Aorta (tissue), 5 donors: ENCODE results near the gene EZR. TPM values are rescaled to one million over a fixed set of nuclear protein-coding genes. Genes with fewer than 3 reads are reported as not detected.

Experiments
- ATAC-seq: fragments of 200-7000 bp; cut with Tn5 transposase; one replicate; pipeline ENCODE4 v1.9.1; 2022; ENCODE audit warnings: moderate library complexity; ENCODE audit not compliant: low FRiP score
- DNase-seq, 2 donors: peaks; one replicate each; pipeline ENCODE4 v3.0.0-alpha.2; 2020
- H3K27ac ChIP-seq, 2 donors: one replicate each; pipeline ENCODE4 v1.5.1; 2013; ENCODE audit warnings: low read length in 2 of 2, mild to moderate bottlenecking in 2 of 2, moderate library complexity in 2 of 2, control low read depth in 1 of 2, inconsistent platforms in 1 of 2, low read depth in 1 of 2
- H3K27me3 ChIP-seq, 2 donors: one replicate each; pipeline ENCODE4 v1.6.1; 2013; ENCODE audit warnings: control low read depth in 1 of 2, low read length in 1 of 2, mild to moderate bottlenecking in 1 of 2, moderate library complexity in 1 of 2; ENCODE audit not compliant: insufficient read depth in 2 of 2, control insufficient read depth in 1 of 2
- H3K36me3 ChIP-seq, 2 donors: one replicate each; pipeline ENCODE4 v1.6.1; 2013; ENCODE audit warnings: control low read depth in 1 of 2, low read length in 1 of 2, mild to moderate bottlenecking in 1 of 2; ENCODE audit not compliant: insufficient read depth in 2 of 2, control insufficient read depth in 1 of 2
- H3K4me1 ChIP-seq, 2 donors: one replicate each; pipeline ENCODE4 v1.6.1; 2013; ENCODE audit warnings: low read length in 2 of 2, control low read depth in 1 of 2, mild to moderate bottlenecking in 1 of 2, moderate library complexity in 1 of 2; ENCODE audit not compliant: insufficient read depth in 2 of 2, control insufficient read depth in 1 of 2
- H3K4me3 ChIP-seq, 2 donors: one replicate each; pipeline ENCODE4 v1.5.1; 2013; ENCODE audit warnings: low read length in 2 of 2, control low read depth in 1 of 2, mild to moderate bottlenecking in 1 of 2
- H3K9me3 ChIP-seq: one replicate; pipeline ENCODE4 v1.6.1; 2013; ENCODE audit warnings: mild to moderate bottlenecking, low read length; ENCODE audit not compliant: control insufficient read depth
- WGBS, 2 donors: extraction: QIAGEN DNeasy Blood & Tissue Kit; methylation state at CpG; one replicate each; pipeline ENCODE4 v1.1.7; 2013; 5-methylcytosine and 5-hydroxymethylcytosine counted together
- intact Hi-C, 2 donors: fragments of 100-400 bp; cut with DNase I; formaldehyde crosslinking; loops; one replicate each; pipeline versions ENCODE4 v1.14.2 to v1.15.0; 2022
- polyA plus RNA-seq, 2 donors: library from polyadenylated mRNA; stranded (reverse); fragments of 200-250 nt; gene quantifications; one replicate each; pipeline ENCODE4 v1.2.3, GENCODE V29; 2013
- total RNA-seq, 2 donors: library from RNA; stranded (reverse); fragmentation: NEBNext Ultra II Directional; extraction: Animal tissue kit (Norgen Biotek cat#: 25700); gene quantifications; one replicate each; pipeline ENCODE4 v1.2.1, GENCODE V29; 2021
- donor health status: healthy with polysubstance abuse.
- donor health status: Bipolar disorder and iron deficiency.
- donor health status: DM: no; HTN: no; CAD: no.
- donor health status: DM: no; HTN: no; CAD: no.
- donor health status: DM: yes; HTN: yes; CAD: no.

The EZR gene
- total and polyA plus RNA-seq, 4 donors, result 13.4 to 127 (median 50.5) TPM

DNA sequence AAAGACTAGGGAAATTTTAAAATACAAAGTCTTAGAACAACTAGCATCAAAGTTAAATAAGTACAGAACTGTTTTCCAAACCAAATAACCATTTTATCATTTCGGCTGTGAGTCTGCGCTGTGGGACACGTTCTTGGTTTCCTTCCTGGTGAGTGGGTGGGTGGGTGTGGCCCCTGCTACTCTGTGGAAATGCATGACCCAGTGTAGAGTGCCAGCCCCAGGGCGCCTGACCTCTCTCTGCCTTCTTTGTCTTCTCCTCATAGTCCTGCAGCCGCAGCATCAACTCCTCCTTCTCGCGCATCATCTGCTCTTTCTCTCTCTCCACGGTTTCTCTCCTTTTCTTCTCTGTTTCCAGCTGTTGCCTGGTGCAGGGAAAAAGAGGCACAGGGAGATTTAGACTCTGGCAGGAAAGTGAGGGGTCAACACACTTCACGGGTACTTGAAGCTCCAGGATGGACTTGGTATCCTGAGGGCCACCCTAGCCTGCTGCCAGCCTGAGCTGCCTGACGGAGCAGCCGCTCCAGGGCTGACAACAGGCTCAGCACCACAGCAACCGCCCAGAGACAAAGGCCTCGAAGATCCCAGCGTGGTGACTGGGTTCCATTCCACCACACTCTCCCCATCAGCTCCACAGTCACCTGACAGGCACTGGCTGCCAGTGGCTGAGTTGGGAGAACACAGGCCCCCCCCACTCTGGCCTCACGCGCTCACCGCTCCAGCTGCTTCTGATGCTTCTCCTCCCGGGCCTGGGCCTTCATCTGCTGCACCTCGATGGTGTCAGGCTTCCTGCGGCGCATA lies 48.4 kb downstream of the EZR start:
- H3K36me3 ChIP-seq, result peaks cover 0 to 7% of the 10 kb centered on the region in 2 donors
- no peaks in the 10 kb centered on the region for H3K27me3 ChIP-seq
- WGBS, 2 donors, result 68 to 77% methylated on average over 21 of the region's 21 CpGs
- intact Hi-C loops, result no loop called here
- no peaks in the 10 kb centered on the region for H3K4me1 ChIP-seq
- no peak overlapping the region for H3K4me3 ChIP-seq
- H3K9me3 ChIP-seq, result no peaks in the 10 kb centered on the region
- DNase-seq, result no peak
- H3K27ac ChIP-seq, result no peak overlapping the region
- ATAC-seq, result no peak

DNA sequence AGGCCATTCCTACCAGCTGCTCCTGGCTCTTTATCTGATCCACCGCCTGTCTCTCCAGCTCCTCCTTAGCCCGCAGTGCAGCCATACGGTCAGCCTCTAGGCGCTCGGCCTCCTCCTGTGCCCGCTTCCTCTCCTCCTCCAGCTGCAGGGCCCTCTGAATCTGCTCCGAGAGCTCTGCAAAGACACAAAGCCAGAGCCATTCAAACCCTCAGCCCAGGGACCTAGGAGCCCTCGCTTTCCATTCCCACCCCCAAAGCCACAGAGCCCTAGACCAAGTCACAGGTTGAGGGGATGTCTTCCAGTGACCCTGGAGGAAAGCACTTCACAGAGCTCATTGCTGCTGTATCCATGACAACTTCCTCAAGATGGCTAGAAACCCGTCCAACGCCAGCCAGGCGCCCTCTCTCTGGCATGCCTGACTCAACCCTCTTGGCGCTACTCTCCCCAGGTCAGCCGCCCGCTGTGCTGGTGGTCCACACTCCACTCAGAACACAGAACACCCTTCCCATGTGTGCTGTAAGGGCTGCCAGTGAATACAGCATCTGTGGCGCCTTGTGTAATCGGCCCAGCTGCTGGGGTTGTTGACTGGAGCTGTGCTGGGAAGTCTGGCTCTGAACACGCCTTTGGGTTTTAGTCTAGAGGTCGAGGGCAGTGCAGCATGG lies 49.3 kb downstream of the EZR start:
- no peaks in the 10 kb centered on the region for H3K9me3 ChIP-seq
- intact Hi-C loops, result no loop called here
- no peak overlapping the region for H3K4me3 ChIP-seq
- no peak overlapping the region for H3K27ac ChIP-seq
- WGBS, 2 donors, result 88 to 89% methylated on average over 18 of the region's 18 CpGs
- H3K4me1 ChIP-seq, result no peaks in the 10 kb centered on the region
- H3K36me3 ChIP-seq, result peaks cover 0 to 7% of the 10 kb centered on the region in 2 donors
- ATAC-seq, result no peak
- no peaks in the 10 kb centered on the region for H3K27me3 ChIP-seq
- DNase-seq, result no peak

DNA sequence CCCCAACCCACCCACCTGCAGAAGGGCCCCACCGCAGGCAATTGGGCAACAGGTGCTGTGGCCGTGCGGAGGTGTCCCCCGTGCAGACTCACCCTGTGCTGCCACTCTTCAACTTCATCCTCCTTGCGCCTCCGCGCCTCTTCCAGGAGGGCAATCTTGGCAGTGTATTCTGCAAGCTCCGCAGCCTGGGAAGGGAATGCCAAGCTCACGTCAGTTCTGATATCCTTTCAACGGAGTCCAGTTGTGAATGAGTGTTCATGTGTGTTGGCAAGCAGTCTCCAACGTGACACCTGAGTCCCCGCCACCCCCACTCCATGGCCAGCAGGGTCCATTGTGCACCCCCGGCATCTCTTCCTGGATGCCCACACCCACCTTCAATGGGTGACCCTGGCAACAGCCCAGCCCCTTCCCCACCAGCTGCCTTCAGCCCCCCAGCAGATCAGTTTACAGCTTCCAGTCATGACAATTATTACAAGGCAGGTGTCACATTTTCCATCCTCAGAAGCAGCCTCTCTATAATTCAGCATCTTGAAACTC lies 49.9 kb downstream of the EZR start:
- Histone ChIP-seq H3K9me3 (no peaks in the 10 kb centered on the region), H3K27me3 (no peaks in the 10 kb centered on the region), H3K4me3 (no peak overlapping the region), H3K4me1 (no peaks in the 10 kb centered on the region), H3K27ac (no peak overlapping the region), H3K36me3 (peaks cover 0 to 7% of the 10 kb centered on the region in 2 donors)
- intact Hi-C loops, result no loop called here
- ATAC-seq (no peak), DNase-seq (no peak)
- 89% methylated on average over 13 of the region's 13 CpGs for WGBS, 2 donors

- intact Hi-C loops, result no loop called here
- ATAC-seq (no peak), DNase-seq (no peak)
- 90 to 95% methylated on average over 8 of the region's 8 CpGs for WGBS, 2 donors
- no peak overlapping the region for H3K27ac ChIP-seq
- no peak overlapping the region for H3K4me3 ChIP-seq
- H3K4me1 ChIP-seq, result no peaks in the 10 kb centered on the region
- H3K27me3 ChIP-seq, result no peaks in the 10 kb centered on the region
- no peaks in the 10 kb centered on the region for H3K9me3 ChIP-seq
- H3K36me3 ChIP-seq, result peaks cover 0 to 7% of the 10 kb centered on the region in 2 donors
Observed at GRCh38 chr6:158768436-158768835, 50.7 kb downstream of the EZR start.

DNA sequence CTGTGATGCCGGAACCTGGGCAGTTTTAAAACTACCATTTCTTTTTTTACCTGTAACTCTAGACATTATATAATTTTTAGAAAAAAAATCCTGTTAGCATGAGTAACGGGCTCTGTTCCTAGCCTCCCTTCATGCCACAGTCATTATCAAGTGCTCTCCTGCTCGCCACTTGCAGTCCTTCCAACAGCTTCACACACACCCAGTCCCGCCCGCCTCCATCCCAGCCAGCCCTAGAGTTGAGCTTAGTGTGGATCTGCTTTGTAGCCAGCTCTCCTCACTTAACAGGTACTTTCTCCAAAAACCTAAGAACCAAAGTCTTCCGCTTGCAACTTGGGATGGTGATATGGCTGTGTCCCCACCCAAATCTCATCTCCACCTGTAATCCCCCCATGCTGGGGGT lies 51.5 kb downstream of the EZR start:
- Histone ChIP-seq H3K4me1 (no peaks in the 10 kb centered on the region), H3K27me3 (no peaks in the 10 kb centered on the region), H3K4me3 (no peak overlapping the region), H3K9me3 (no peaks in the 10 kb centered on the region), H3K36me3 (peaks cover 0 to 7% of the 10 kb centered on the region in 2 donors), H3K27ac (no peak overlapping the region)
- DNase-seq (no peak), ATAC-seq (no peak)
- WGBS, 2 donors, result 95 to 97% methylated on average over 6 of the region's 6 CpGs
- intact Hi-C loops, result no loop called here

DNA sequence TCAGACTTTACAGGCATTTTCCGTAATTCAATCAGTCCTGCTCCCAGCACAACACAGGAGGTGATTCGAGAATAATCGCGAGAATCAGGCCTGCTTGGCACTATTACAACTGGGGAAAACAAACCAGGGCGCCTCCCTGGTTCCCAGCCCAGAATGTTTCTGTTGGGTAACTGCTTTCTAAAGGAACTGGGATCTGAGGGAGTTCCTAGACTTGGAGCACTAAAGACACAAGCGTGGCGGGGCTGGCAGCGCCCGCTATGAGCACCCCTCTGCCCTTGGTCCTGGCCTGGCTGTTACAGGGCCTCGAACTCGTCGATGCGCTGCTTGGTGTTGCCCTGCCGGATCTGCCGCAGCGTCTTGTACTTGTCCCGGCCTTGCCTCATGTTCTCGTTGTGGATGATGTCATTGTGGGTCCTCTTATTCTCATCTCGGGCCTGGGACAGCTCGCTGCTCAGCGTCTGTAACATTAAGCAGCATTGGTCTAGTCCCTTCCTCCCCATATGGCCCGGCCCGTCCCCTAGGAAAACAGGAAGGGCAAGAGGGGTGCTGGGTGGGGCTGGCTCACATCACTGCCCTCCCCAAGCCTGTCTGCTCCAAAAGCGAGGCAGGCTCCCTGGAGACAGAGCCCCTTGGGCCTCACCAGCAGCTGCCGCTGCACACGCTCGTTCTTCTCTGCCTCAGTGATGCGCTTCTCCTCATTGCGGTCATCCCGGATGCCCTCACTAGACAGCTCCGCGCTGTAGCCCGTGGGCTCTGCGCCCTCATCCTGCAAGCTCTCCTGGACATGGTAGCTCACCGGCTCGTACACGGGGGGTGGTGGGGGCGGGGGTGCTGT lies 52.3 kb downstream of the EZR start:
- no peaks in the 10 kb centered on the region for H3K27me3 ChIP-seq
- H3K4me1 ChIP-seq, result no peaks in the 10 kb centered on the region
- no peak for ATAC-seq
- no peak overlapping the region for H3K4me3 ChIP-seq
- H3K9me3 ChIP-seq, result no peaks in the 10 kb centered on the region
- intact Hi-C loops, result no loop called here
- peaks cover 0 to 7% of the 10 kb centered on the region in 2 donors for H3K36me3 ChIP-seq
- DNase-seq, result no peak
- WGBS, 2 donors, result 86 to 88% methylated on average over 38 of the region's 38 CpGs
- no peak overlapping the region for H3K27ac ChIP-seq

- Histone ChIP-seq H3K36me3 (peaks cover 0 to 7% of the 10 kb centered on the region in 2 donors), H3K4me1 (no peaks in the 10 kb centered on the region), H3K27ac (no peak overlapping the region), H3K9me3 (no peaks in the 10 kb centered on the region), H3K4me3 (no peak overlapping the region), H3K27me3 (no peaks in the 10 kb centered on the region)
- no peak for ATAC-seq
- intact Hi-C loops, result no loop called here
- no peak for DNase-seq
- 84 to 88% methylated on average over 13 of the region's 13 CpGs for WGBS, 2 donors
Observed at GRCh38 chr6:158765499-158766068, 53.6 kb downstream of the EZR start.

GRCh38 chr6:158764926-158765325 lies 54.2 kb downstream of the EZR start:
- H3K27ac ChIP-seq, result no peak overlapping the region
- no peak for ATAC-seq
- no peak overlapping the region for H3K4me3 ChIP-seq
- WGBS, 2 donors, result 94 to 96% methylated on average over 9 of the region's 9 CpGs
- H3K36me3 ChIP-seq, result peaks cover 0 to 6% of the 10 kb centered on the region in 2 donors
- no peaks in the 10 kb centered on the region for H3K27me3 ChIP-seq
- intact Hi-C loops, result no loop called here
- H3K4me1 ChIP-seq, result no peaks in the 10 kb centered on the region
- H3K9me3 ChIP-seq, result no peaks in the 10 kb centered on the region
- no peak for DNase-seq
